Prostate gland (tissue), 1 donor: ENCODE data around the gene FAM171A2.

Experiments
- POLR2A ChIP-seq: fragments of 450-650 bp; IDR thresholded peaks from one replicate; pipeline ENCODE4 v1.6.1; 2016; ENCODE audit warnings: antibody characterized with exemption, mild to moderate bottlenecking
- POLR2AphosphoS5 ChIP-seq: sonication (generic); formaldehyde crosslinking; IDR thresholded peaks from one replicate; pipeline ENCODE4 v1.6.1; 2017; ENCODE audit warnings: antibody characterized with exemption

DNA sequence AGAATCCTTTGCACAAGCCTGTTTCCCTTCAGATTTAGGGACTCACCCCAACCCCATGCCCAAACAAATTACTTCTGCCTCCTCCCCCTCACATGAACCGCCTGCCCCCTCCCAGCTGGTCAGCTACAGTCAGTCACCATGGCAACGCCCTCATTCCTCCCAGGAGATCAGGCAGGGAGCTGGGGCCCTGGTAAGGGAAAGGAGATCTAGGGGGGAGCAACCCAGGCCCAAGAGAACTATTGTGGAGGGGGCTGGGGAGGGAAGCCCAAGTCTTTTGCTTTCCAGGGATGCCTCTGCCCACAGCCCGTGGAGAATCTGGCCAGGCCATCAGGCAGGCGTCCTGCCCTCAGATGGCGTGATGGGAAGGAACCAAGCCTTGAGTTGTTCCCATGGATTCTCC lies 2.8 kb downstream of the FAM171A2 start:
- TF ChIP-seq POLR2AphosphoS5 (no peak), POLR2A (no peak)
